ENCODE measurements around the gene ADAMTS9.

GRCh38 chr3:64588380-64588779, 99.4 kb downstream of the ADAMTS9 start:
- TF ChIP-seq GATA2 (IDR thresholded peaks at IDR 0.05; ENCODE audit: low read depth, low read length) (no peak), GATA3 (IDR thresholded peaks at IDR 0.05; ENCODE audit: low read depth, low read length) (no peak)

All from SH-SY5Y (cell line).